H1 (cell line): Measurements from ENCODE around the gene CDH26. TPM values are rescaled to one million over a fixed set of nuclear protein-coding genes. Genes with fewer than 3 reads are reported as not detected.

Experiments
- CTCF ChIA-PET: fragments of 300-600 bp; sonication (Branson Sonifier 250); formaldehyde crosslinking; loops from one replicate; lab custom pipeline; 2021; ENCODE audit not compliant: partially characterized antibody; lab: Charles Lee
- POLR2A ChIA-PET: fragments of 300-600 bp; sonication (Branson Sonifier 250); formaldehyde crosslinking; loops from one replicate; lab custom pipeline; 2021; ENCODE audit warnings: inconsistent platforms; ENCODE audit not compliant: partially characterized antibody; lab: Charles Lee
- DNase-seq, 2 experiments: peaks; one replicate each; pipeline versions ENCODE4 v3.0.0 to v3.0.0-alpha.2; 2010 to 2022; ENCODE audit warnings: low spot score in 2 of 2, low read depth in 1 of 2, mixed read lengths in 1 of 2
- FAIRE-seq: peaks from 2 replicates; lab custom pipeline; 2011; peaks lifted over from hg19 to GRCh38; lab: Jason Lieb, UNC
- H2AFZ ChIP-seq: 2 replicates; pipeline ENCODE4 v1.8.1; 2012; ENCODE audit warnings: low read length, inconsistent platforms
- H2AK5ac ChIP-seq: 2 replicates; pipeline ENCODE4 v1.6.1; 2013; ENCODE audit warnings: low read depth, low read length
- H2BK120ac ChIP-seq: replicated peaks from 2 replicates; pipeline ENCODE3; 2013; ENCODE audit warnings: low read depth, low read length, inconsistent platforms
- H2BK12ac ChIP-seq: 2 replicates; pipeline ENCODE4 v1.6.1; 2013; ENCODE audit warnings: low read depth, low read length
- H2BK15ac ChIP-seq: 2 replicates; pipeline ENCODE4 v1.6.1; 2013; ENCODE audit warnings: low read length
- H2BK20ac ChIP-seq: 2 replicates; pipeline ENCODE4 v1.6.1; 2013; ENCODE audit warnings: low read length
- H2BK5ac ChIP-seq: 2 replicates; pipeline ENCODE4 v1.6.1; 2013; ENCODE audit warnings: low read depth, low read length
- H3K14ac ChIP-seq: 2 replicates; pipeline ENCODE4 v1.6.1; 2013; ENCODE audit warnings: inconsistent platforms; ENCODE audit not compliant: insufficient read length
- H3K18ac ChIP-seq: 2 replicates; pipeline ENCODE4 v1.6.1; 2013; ENCODE audit warnings: low read length; ENCODE audit errors: extremely low read depth
- H3K23ac ChIP-seq: 2 replicates; pipeline ENCODE4 v1.6.1; 2013; ENCODE audit warnings: inconsistent platforms; ENCODE audit not compliant: insufficient read length
- H3K23me2 ChIP-seq: 2 replicates; pipeline ENCODE4 v1.6.1; 2013; ENCODE audit warnings: low read depth, low read length
- H3K27ac ChIP-seq: 2 replicates; pipeline ENCODE4 v1.6.1; 2011; ENCODE audit warnings: low read depth, low read length, inconsistent platforms
- H3K27me3 ChIP-seq, 4 experiments: replicated peaks in 1 of 4; 1 replicate in 1 of 4; 2 replicates in 3 of 4; pipeline versions ENCODE4 v1.6.1 to v1.8.1; 2011 to 2013; ENCODE audit warnings: low read length in 3 of 4, mild to moderate bottlenecking in 3 of 4, inconsistent platforms in 2 of 4, mixed read lengths in 2 of 4, moderate library complexity in 1 of 4; ENCODE audit not compliant: control insufficient read depth in 3 of 4, insufficient read depth in 3 of 4; ENCODE audit errors: extremely low read depth in 1 of 4
- H3K36me3 ChIP-seq, 4 experiments: 2 replicates each; pipeline versions ENCODE4 v1.6.1 to v1.8.1; 2011 to 2013; ENCODE audit warnings: mild to moderate bottlenecking in 4 of 4, low read length in 3 of 4, moderate library complexity in 2 of 4, control low read depth in 1 of 4, inconsistent platforms in 1 of 4; ENCODE audit not compliant: insufficient read depth in 4 of 4, control insufficient read depth in 2 of 4
- H3K4ac ChIP-seq: replicated peaks from 2 replicates; pipeline ENCODE3; 2013; ENCODE audit warnings: low read length, low read depth, mixed read lengths, inconsistent platforms; ENCODE audit not compliant: insufficient read length
- H3K4me1 ChIP-seq, 4 experiments: replicated peaks in 1 of 4; 1 replicate in 1 of 4; 2 replicates in 3 of 4; pipeline versions ENCODE4 v1.6.1 to v1.8.1; 2011 to 2013; ENCODE audit warnings: low read length in 3 of 4, inconsistent platforms in 2 of 4, mixed read lengths in 1 of 4; ENCODE audit not compliant: insufficient read depth in 4 of 4, control insufficient read depth in 3 of 4
- H3K4me2 ChIP-seq, 2 experiments: 2 replicates each; pipeline versions ENCODE4 v1.6.1 to v1.8.1; 2011 to 2013; ENCODE audit warnings: low read depth in 2 of 2, low read length in 2 of 2, control low read depth in 1 of 2, inconsistent platforms in 1 of 2, mild to moderate bottlenecking in 1 of 2; ENCODE audit not compliant: insufficient read depth in 1 of 2
- H3K4me3 ChIP-seq, 4 experiments: fragments of 200-600, 300-600 bp in 1 of 4; sonication (generic), shearing (Covaris generic), sonication (Bioruptor Twin) in 1 of 4; 2 replicates each; pipeline versions ENCODE4 v1.5.1 to v1.8.1; 2011 to 2016; ENCODE audit warnings: low read length in 4 of 4, low read depth in 3 of 4, control low read depth in 2 of 4, inconsistent platforms in 2 of 4, mild to moderate bottlenecking in 2 of 4, mixed read lengths in 1 of 4, moderate library complexity in 1 of 4; ENCODE audit not compliant: insufficient read depth in 2 of 4; ENCODE audit errors: extremely low read depth in 1 of 4
- H3K56ac ChIP-seq: replicated peaks from 2 replicates; pipeline ENCODE3; 2013; ENCODE audit warnings: low read depth, mild to moderate bottlenecking, mixed read lengths, low read length, inconsistent platforms; ENCODE audit not compliant: insufficient read length
- H3K79me1 ChIP-seq: 2 replicates; pipeline ENCODE4 v1.6.1; 2013; ENCODE audit warnings: low read depth, low read length, control low read depth
- H3K79me2 ChIP-seq, 2 experiments: 2 replicates each; pipeline versions ENCODE4 v1.6.1 to v1.8.1; 2012 to 2013; ENCODE audit warnings: low read length in 2 of 2, mild to moderate bottlenecking in 2 of 2, inconsistent platforms in 1 of 2; ENCODE audit not compliant: insufficient read depth in 2 of 2, control insufficient read depth in 1 of 2
- H3K9ac ChIP-seq, 4 experiments: replicated peaks in 1 of 4; 1 replicate in 1 of 4; 2 replicates in 3 of 4; pipeline versions ENCODE4 v1.6.1 to v1.8.1; 2011 to 2013; ENCODE audit warnings: low read depth in 3 of 4, low read length in 3 of 4, control low read depth in 2 of 4, mild to moderate bottlenecking in 2 of 4, moderate library complexity in 2 of 4, inconsistent platforms in 1 of 4; ENCODE audit errors: extremely low read depth in 1 of 4
- H3K9me3 ChIP-seq, 2 experiments: 2 replicates each; pipeline versions ENCODE4 v1.6.1 to v1.8.1; 2012 to 2013; ENCODE audit warnings: mild to moderate bottlenecking in 2 of 2, moderate library complexity in 2 of 2, control low read depth in 1 of 2, inconsistent platforms in 1 of 2, low read depth in 1 of 2, low read length in 1 of 2, mixed read lengths in 1 of 2; ENCODE audit not compliant: insufficient read depth in 2 of 2
- H4K20me1 ChIP-seq, 2 experiments: replicated peaks in 1 of 2; 2 replicates each; pipeline versions ENCODE3 to v1.8.1; 2011 to 2013; ENCODE audit warnings: inconsistent platforms in 2 of 2, low read length in 2 of 2, mild to moderate bottlenecking in 1 of 2; ENCODE audit not compliant: insufficient read depth in 2 of 2, control insufficient read depth in 1 of 2
- H4K5ac ChIP-seq: 2 replicates; pipeline ENCODE4 v1.6.1; 2013; ENCODE audit warnings: low read length, low read depth, mixed read lengths, inconsistent platforms; ENCODE audit not compliant: insufficient read length
- H4K8ac ChIP-seq: 2 replicates; pipeline ENCODE4 v1.8.0; 2013; ENCODE audit warnings: mild to moderate bottlenecking, moderate library complexity, low read length, inconsistent platforms; ENCODE audit not compliant: insufficient read depth; ENCODE audit errors: extremely low read depth
- H4K91ac ChIP-seq: replicated peaks from 2 replicates; pipeline ENCODE3; 2013; ENCODE audit warnings: low read length, mixed read lengths, inconsistent platforms; ENCODE audit not compliant: insufficient read length
- ASH2L ChIP-seq: fragments of 200-600, 300-600 bp; sonication (generic); IDR thresholded peaks from one replicate; pipeline ENCODE4 v1.7.1; 2017; ENCODE audit warnings: low read length
- BRCA1 ChIP-seq: IDR thresholded peaks from 2 replicates; pipeline ENCODE4 v1.6.1; 2012; ENCODE audit warnings: low read depth, low read length, improper control_type of control experiment
- CREB1 ChIP-seq: IDR thresholded peaks from 2 replicates; pipeline ENCODE4 v1.6.1; 2012; ENCODE audit warnings: inconsistent platforms
- GTF2F1 ChIP-seq: IDR thresholded peaks from 2 replicates; pipeline ENCODE4 v1.6.1; 2012; ENCODE audit warnings: low read depth, low read length, improper control_type of control experiment, borderline replicate concordance
- POLR2AphosphoS5 ChIP-seq: IDR thresholded peaks from 2 replicates; pipeline ENCODE4 v1.6.1; 2011; ENCODE audit warnings: low read depth, low read length
- POU5F1 ChIP-seq: IDR thresholded peaks from 2 replicates; pipeline ENCODE4 v1.6.1; 2011; ENCODE audit warnings: low read depth, mild to moderate bottlenecking, low read length, moderate library complexity
- TAF7 ChIP-seq: optimal IDR thresholded peaks from 2 replicates; pipeline ENCODE3; 2011; ENCODE audit warnings: low read depth, mild to moderate bottlenecking, inconsistent platforms, low read length, moderate library complexity, borderline replicate concordance
- TBP ChIP-seq: IDR thresholded peaks from 2 replicates; pipeline ENCODE4 v1.6.1; 2011; ENCODE audit warnings: low read depth, low read length, improper control_type of control experiment
- TCF12 ChIP-seq: IDR thresholded peaks from 2 replicates; pipeline ENCODE4 v1.6.1; 2011; ENCODE audit warnings: low read depth, mild to moderate bottlenecking, low read length
- polyA plus RNA-seq, 7 experiments: library from polyadenylated mRNA; depleted of rRNA in 3 of 7; stranded (reverse) in 5 of 7; unstranded in 2 of 7; fragments of >200 nt in 5 of 7; fragments of 200-250 nt in 2 of 7; gene quantifications; 1 replicate in 5 of 7; 2 replicates in 1 of 7; 4 replicates in 1 of 7; pipeline versions ENCODE4 v1.2.1 to v1.2.3, GENCODE V29; 2011 to 2013; ENCODE audit warnings: missing spikeins in 2 of 7, mixed read lengths in 2 of 7
- total RNA-seq: library from RNA; stranded (reverse); fragmentation: NEBNext Ultra II Directional; extraction: Animal tissue kit (Norgen Biotek cat#: 25700); gene quantifications from 2 replicates; pipeline ENCODE4 v1.2.1, GENCODE V29; 2021

The CDH26 gene
- total and polyA plus RNA-seq, 2 of the 8 experiments (the other 6 are each of a cell fraction or from before 2014, with no cell fraction given): 1.5 to 1.7 TPM

DNA sequence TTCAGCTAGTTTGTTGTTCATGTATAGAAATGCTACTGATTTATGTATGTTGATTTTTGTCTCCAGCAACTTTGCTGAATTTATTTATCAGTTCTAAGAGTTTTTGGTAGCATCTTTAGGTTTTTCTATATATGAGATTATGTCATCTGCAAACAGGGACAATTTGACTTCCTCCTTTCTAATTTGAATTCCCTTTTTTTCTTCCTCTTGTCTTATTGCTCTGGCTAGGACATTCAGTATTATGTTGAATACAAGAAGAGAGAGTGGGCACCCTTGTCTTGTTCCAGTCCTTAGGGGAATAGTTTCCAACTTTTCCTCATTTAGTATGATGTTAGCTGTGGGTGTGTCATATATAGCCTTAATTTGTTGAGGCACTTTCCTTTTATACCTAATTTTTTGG is 58.2 kb downstream of the CDH26 start:
- no peaks in the 10 kb centered on the region for H3K9me3 ChIP-seq
- no peak overlapping the region for H2BK120ac ChIP-seq
- no peak overlapping the region for H4K91ac ChIP-seq
- ChIA-PET CTCF (no interaction called here), POLR2A (no interaction called here)
- H3K9ac ChIP-seq: no peak overlapping the region
- no peak overlapping the region for H4K5ac ChIP-seq
- H3K27me3 ChIP-seq: no peaks in the 10 kb centered on the region; a peak in 1 of 7 replicates
- H3K14ac ChIP-seq: no peak overlapping the region
- no peaks in the 10 kb centered on the region for H3K4me1 ChIP-seq
- H3K18ac ChIP-seq: no peak overlapping the region
- no peak overlapping the region for H3K4me3 ChIP-seq
- no peaks in the 10 kb centered on the region for H3K79me1 ChIP-seq
- H2BK12ac ChIP-seq: no peak overlapping the region
- H2BK15ac ChIP-seq: no peak overlapping the region
- H4K8ac ChIP-seq: no peak overlapping the region
- no peak overlapping the region for H3K23ac ChIP-seq
- H3K4me2 ChIP-seq: no peak overlapping the region
- no peaks in the 10 kb centered on the region for H3K23me2 ChIP-seq
- H3K79me2 ChIP-seq: no peaks in the 10 kb centered on the region
- H3K4ac ChIP-seq: no peak overlapping the region
- no peak overlapping the region for H2AFZ ChIP-seq
- no peak overlapping the region for H2BK20ac ChIP-seq
- H4K20me1 ChIP-seq: no peaks in the 10 kb centered on the region
- H2AK5ac ChIP-seq: no peak overlapping the region
- H2BK5ac ChIP-seq: no peak overlapping the region
- H3K36me3 ChIP-seq: no peaks in the 10 kb centered on the region
- H3K56ac ChIP-seq: no peak overlapping the region
- H3K27ac ChIP-seq: no peak overlapping the region
- DNase-seq (no peak), FAIRE-seq (no peak)
- TF ChIP-seq ASH2L (no peak), POU5F1 (no peak), GTF2F1 (no peak), POLR2AphosphoS5 (no peak), TAF7 (no peak), TBP (no peak), TCF12 (no peak), BRCA1 (no peak), CREB1 (no peak)
